ENCODE results near the gene CROCC.
"Not testable (repeated sequence)": the region's sequence is repeated elsewhere in the genome, so short reads cannot be mapped to it uniquely, and the experiment has no call there.

CROCC gene

DNA sequence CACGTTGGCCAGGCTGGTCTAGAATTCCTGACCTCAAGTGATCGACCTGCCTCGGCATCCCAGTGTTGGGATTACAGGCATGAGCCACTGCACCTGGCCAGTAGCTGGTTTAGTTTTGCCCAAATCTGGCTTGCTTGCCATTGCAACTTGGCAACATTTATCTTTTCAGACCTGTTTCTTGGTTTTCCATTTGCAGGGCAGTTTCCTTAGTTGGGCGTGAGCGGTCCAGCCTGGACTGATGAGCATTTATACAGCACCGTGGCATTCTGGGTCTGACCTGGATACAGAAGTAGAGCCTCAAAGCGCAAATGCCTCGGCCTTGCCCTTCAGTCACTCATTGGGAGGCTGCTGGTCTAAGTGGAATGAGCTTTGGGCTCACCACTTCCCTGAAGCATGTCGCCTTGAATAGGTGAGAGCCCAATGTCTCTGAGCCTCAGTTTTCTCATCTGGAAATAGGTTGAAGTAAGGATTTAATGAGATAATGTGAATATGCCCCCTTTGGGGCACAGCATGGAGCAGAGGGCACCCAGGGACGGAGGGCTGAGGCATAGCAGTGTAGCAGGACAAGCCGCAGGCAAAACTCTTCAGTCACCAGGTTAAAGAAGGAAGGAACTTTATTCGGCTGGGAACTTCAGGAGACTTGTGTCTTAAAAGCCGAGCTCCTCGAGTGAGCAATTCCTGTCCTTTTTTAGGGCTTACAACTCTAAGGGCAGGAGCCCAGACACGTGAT lies 2.6 kb upstream of the CROCC start:
- not testable (repeated sequence) for DNase-seq

DNA sequence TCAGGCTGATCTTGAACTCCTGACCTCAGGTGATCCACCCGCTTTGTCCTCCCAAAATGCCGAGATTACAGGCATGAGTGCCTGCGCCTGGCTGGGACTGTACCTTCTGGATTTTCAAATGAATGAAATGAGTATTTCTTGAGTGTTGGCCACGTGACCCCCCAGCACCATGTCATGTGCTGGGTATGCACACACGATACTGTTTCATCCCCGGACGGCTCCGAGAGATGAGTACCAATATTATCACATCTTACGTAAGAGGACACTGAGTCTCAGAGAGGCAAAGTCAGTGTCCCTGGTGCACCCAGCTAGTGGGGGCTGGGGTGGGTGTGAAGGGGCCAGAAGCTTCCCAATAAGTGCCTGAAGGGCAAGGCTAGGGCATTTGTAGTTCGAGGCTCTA lies 780 bp upstream of the CROCC start:
- DNase-seq: no peak

DNA sequence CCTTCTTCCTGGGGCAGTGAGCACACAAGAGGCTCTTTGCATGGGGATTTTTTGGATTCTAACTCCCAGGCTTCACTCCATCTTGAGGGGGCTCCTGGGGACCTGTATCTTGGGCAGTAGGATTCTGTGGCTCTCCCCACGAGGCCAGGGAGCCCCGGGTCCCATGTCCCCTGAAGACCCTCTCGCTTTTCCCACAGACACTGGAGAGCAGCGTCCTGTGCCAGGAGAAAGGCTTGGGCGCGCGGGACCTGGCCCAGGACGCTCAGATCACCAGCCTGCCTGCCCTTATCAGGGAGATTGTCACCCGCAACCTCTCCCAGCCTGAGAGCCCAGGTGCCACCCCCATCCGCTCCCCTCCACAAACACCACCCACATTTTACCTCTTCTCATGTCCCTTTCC lies 735 bp downstream of the CROCC start:
- DNase-seq: no peak

DNA sequence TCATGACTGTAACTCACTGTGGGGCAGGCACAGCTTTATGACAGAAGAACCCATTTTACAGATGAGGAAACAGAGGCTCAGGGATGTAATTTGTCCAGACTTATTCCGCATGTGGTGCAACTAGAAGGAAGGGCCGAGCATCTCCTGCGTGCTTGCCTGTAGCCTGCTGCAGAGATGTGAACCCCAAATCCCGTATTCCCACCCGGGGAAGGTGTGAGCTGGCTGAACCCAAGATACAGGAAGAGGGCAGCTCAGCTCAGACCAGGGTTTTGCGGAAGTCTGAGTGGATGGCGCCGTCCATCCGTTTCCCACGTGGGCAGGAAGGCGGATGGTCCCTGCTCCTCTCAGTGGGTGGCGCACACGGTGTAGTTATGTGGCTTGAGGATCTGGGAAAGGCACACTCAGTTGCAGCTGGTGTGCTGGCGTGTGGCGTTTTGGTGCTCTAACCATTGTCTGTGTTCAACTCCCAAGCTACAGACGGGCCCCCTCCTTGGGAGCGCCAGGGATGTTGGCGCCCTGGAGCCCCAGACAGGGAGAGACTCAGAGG lies 1.2 kb downstream of the CROCC start:
- DNase-seq: no peak

DNA sequence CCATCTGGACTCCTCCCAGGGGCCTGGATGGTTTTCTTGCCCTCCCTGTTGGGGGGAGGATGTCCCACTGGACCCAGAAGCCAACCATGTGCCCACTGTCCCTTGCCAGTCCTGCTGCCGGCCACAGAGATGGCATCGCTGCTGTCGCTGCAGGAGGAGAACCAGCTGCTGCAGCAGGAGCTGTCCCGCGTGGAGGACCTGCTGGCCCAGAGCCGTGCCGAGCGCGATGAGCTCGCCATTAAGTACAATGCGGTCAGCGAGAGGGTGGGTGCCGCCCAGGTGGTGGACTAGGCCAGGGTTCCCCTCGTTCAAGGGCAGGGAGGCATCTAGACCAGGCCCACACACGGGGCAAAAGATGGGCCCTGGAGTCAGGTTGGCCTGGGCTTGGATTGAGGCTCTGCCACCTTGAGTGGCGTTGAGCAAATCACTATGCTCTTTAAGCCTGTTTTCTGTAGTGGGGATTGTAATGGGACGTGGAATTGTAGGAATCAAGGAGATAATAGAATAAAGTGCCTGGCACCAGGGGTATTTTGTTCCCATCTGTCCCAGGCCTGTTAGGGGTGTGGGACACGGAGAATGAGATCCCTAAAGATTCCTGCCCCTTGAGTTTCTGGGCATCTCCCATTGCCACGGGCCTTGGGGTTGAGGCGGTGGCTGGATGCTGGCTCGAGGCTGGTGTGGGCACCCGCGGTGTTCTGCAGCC lies 2.6 kb downstream of the CROCC start:
- no peak for DNase-seq

DNA sequence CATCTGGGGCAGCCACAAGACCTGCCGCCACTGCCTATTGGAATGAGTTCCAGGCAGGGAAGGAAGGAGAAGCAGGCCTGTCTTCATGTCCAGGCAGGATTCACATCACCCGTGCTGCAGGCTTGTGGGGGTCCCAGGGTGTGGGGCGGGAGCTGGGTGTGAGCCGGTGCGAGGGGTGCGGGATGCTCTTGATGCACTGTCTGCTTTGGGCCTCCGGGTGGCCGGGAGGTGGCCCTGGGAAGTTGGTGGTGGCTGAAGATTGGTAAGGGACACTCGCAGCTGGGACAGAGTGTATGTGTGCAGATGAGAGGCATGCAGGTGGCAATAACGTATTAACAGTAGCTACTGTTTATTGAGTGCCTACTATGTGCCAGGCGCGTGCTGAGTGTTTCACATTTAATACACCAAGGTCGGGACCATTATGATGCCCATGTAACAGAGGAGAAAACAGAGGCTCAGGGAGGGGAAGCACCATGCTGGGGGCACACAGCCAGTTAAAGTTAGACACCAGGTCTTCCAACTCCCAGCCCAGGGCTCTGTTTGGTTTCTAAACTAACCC lies 3.3 kb downstream of the CROCC start:
- no peak for DNase-seq

DNA sequence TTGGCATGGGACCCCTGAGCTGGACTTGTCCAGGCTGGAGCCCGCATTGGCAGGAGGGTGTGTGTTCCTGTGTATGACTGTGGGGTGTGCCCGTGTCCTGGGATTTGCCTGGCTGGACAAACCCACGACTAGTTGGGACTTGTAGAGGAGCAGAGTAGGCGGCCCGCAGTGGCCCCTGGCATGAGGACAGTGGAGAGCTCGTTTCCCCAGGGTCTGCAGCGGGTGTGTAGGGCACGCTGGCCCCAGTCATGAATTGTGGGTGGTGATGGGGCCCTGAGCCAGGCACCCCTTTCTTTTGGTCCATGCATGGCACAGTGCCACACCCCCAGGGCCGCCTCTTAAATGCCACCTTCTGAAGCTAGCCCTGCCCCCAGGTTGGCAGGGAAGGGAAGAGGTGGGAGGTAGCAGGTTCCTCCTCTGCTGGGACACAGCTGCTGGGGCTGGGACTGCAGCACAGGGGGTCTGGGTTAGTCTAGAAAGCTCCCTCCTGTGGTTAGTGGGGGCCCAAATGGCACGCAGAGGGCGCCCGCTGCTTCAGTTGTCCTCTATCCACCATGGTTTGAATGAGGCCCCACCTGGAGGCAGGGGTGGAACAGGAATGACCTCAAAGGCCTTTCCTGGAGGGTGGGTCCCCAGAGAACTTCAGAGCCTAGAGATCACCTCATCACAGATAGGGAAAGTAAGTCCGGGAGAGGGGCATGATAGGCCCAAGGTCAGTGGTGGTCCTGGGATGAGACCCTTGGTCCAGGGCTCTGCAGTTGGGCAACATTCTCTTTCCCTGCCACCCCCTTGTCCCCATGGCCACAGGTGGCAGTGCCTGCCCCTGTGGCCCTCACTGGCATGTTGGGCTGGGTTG lies 4.1 kb downstream of the CROCC start:
- no peak for DNase-seq

DNA sequence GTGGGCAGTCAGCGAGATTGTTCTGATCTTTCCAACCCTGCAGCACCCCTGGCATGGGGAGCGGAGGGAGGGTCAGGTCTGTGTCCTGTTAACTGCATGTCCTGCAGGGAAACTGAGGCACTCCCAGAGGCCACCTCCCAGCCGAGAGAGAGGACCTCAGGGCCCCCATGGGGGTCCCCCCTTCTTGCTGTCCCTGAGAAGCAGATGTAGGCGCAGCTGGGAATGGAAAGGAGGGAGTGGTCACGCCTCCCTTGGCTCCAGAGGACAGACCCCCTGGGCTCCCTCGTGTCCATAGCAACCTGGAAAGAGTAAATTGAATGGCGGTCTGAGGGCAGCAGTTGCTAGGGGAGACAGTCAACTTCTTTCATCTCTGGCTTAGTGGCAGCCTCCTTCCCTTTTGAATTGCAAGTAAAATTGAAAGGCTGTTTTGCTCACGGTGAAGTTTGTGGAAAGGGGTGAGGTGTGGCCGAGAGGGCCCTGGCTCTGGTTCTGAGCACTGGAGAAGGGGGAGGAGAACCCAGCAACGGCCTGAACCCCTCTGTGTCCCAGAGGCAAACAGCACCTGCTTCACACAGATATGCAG lies 4.9 kb downstream of the CROCC start:
- DNase-seq: no peak

DNA sequence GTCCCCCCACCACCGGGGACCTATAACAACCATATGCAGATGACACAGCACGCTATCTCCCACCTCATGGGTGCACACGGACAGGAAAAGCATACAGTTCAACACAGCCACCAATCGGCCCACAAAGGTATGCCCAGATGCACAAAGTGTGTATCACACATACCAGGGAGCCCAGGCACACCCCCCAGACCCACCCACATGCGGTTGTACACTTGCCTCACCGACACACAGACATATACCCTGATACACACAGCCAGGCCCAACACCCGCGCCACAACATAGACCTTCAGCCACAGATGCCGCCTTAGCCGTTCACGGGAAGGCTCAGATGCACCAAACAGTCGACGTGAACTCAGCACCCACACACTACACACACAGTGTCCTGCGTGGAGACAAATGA lies 5.5 kb downstream of the CROCC start:
- no peak for DNase-seq

DNA sequence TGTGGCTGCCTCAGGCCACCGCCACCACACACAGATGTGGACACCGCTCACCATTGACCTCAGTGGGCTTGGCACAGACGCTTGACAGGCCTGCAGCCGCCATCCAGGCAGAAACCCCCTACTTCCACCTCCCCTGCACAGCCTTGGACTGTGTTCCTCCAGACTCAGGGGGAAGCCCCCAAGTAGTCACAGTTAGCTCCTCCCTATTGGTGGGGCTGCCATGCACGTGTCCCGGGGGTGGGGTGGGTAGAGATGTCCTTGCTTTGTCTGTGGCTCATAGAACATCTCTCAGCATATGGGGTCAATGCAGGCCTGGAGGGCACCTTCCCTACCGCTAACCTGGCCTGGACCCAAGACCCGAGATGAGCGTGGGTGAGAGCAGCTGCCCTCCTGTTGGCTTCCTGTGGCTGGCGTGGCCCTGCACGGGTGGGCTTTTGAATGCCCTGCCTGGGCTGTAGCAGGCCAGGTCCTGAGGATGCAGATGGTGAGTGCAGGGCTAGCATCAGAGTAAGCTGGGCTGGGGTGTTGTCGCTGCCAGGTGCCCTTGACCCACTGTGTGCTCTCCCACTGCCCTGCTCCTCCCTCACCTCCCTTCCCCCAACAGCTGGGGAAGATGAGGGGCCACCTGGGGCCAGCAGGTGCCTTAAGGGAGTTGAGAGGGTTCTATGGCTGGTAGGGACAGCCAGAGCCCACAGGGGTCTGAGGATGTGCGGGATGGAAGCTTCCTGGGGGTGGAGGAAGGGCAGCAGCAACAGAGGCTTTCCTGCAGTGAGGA lies 6.2 kb downstream of the CROCC start:
- no peak for DNase-seq

DNA sequence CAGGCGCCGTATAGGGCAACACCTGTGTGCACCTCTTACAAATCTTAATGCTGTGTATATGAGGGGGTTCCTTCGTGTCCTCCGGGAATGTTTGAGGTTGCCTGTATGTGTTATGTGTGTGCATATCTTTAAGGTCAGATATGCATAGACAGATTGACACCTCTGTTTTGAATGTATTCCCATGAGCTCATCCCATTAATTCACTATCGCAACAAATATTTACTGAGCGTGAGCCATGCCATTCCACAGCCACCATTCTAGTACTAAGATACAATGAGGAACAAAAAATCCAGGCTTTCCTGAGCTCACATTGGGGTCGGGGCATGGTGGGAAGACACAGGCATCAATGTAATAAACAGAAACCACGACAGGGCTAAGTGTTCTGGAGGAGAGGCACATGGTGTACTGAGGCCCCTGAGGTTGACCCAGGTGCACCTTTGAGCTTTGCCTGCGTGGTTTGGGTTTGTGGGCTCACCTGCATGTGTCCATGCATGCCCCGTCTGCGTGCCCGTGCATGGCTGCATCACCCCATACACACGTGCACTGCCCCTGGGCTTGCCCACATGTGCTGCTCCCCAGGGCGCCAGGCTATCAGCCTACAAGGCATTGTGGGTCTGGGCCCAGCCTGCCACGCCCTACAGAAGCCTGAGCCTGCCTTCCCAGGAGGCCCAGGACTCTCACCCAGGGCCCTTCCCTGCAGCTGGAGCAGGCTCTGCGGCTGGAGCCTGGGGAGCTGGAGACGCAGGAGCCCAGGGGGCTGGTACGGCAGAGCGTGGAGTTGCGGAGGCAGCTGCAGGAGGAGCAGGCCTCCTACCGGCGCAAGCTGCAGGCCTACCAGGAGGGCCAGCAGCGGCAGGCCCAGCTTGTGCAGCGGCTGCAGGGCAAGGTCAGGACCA lies 7.7 kb downstream of the CROCC start:
- DNase-seq: not testable (repeated sequence)

DNA sequence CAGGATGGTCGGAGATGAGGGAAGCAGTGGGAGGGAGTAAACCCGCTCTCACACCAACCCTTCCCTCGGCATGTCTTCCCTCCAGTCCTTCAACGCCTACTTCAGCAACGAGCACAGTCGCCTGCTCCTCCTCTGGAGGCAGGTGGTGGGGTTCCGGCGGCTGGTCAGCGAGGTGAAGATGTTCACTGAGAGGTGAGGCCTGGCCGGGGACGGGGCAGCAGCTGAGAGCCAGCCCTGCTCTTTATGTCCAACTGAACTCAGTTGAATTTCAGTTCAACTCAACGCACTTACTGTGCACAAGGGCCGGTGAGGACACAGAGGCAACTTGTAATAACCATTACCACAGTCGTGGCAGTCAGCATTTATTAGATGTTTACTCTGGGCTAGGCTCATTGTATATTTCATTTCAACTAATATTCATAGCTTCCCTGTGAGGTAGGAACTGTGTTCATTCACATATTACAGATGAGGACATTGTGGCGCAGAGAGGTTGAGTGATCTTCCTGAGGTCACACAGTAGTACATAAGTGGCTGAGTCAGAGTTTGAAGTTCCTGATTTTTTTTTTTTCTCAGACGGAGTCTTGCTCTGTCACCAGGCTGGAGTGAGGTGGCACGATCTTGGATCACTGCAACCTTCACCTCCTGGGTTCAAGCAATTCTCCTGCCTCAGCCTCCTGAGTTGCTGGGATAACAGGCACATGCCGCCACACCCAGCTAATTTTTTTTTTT lies 9.6 kb downstream of the CROCC start:
- not testable (repeated sequence) for DNase-seq

DNA sequence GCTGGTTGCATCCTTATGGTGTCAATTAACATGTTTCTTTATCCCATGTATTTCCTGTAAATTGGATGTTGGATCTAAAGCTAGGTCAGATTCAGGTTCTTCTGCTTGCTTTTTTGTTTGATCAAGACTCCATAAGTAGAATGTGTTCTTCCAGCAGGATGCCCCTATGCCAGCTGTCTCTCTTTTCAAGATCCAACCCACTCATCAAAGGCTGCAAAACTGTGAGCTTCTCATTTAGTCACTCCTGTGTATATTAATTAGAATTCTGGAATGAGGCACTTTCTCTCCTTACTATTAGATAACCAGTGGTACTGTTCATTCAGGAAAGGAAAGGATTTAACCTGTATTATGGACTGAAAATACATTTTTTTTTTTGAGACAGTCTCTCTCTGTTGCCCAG lies 12.2 kb downstream of the CROCC start:
- DNase-seq: not testable (repeated sequence)

DNA sequence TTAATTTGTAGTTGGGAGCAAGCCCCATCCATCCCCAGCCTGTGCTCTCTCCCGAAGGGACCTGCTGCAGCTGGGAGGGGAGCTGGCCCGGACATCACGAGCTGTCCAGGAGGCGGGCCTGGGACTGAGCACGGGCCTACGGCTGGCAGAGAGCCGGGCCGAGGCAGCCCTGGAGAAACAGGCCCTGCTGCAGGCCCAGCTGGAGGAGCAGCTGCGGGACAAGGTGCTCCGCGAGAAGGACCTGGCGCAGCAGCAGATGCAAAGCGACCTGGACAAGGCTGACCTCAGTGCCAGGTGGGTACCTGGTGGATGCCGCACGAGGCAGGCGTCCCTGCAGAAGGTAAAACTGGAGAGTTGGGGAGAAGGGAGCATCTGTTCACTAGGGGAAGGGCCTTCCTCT lies 14.8 kb downstream of the CROCC start:
- DNase-seq: not testable (repeated sequence)

DNA sequence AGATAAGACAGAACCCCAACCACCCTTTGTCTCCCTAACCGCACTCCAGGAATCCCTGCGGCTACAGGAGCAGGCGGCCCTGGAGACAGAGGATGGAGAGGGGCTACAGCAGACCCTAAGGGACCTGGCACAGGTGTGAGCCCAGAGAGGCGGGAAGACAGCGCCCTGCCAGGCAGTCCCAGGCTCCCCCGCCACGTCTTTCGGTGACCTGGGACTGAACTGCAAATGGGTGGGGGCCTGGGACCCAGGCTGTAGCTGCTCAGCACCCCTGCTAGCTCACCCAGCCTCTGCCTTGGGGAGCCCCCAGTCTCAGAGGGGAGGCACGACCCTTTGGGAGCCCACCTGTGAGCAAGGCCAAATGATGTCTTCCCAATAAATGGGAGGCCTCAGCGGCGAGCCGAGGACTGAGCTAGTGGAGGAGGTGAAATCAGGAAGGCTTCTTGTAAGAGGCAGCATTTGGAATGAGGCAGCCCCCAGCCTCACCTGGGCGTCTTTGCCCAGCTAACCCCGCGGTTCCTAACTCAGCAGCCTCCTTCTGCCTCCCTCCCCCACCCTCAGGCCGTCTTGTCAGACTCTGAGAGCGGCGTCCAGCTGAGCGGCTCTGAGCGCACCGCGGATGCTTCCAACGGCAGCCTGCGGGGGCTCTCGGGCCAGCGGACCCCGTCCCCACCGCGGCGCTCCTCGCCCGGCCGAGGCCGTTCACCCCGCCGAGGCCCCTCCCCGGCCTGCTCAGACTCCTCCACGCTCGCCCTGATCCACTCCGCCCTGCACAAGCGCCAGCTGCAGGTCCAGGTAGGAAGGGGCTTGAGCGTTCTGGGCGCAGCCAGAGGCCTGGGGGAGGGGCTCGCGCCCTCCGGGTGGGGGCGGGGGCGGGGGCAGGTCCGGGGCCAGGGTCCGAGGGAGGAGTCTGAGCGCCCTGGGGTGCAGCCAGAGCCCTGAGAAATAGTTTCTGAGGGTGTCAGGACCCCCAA lies 16.9 kb downstream of the CROCC start:
- no peak for DNase-seq

DNA sequence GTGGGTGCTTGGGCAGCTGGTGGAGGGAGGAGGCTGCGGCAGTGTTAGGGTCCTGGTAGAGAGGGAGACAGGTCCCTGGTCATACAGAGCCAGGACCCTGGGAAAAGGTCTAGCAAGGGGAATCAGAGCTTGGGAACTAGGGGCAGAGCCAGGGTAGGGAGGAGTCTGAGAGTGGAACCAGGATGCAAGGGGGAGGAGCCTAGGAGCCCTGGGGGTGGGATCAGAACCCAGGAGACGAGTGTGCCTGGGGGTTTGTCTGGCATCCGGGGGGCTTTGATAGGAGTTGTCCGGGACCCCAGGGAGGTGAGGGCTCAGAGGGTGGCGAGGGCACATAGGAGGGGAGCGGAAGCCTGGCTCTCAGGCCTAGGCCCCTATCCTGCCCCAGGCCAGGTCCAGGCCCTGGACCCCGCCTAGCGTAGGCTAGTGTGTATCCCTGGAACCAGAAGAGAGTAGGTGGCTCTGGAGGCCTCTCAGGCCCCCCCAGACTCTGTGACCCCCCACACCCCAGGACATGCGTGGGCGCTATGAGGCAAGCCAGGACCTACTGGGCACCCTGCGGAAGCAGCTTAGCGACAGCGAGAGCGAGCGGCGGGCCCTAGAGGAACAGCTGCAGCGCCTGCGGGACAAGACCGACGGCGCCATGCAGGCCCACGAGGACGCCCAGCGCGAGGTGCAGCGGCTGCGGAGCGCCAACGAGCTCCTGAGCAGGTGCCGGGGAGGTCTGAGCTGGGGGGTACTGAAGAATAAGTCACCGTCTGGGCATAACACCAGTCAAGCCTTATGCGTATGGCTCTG lies 17.9 kb downstream of the CROCC start:
- not testable (repeated sequence) for DNase-seq

DNA sequence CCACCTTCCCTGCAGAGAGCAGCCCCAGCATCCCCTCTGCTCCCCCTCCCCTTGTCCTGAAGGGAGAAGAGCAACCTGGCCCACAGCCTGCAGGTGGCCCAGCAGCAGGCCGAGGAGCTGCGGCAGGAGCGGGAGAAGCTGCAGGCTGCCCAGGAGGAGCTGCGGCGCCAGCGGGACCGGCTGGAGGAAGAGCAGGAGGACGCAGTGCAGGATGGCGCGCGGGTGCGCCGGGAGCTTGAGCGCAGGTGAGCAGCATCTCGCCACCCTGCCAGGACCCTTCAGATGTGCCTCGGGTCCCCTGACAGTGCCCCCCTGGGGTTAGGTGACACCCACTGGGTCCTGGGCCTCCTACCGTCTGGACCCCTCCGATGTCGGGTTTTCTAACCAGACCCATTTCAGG lies 22.3 kb downstream of the CROCC start:
- DNase-seq: no peak

DNA sequence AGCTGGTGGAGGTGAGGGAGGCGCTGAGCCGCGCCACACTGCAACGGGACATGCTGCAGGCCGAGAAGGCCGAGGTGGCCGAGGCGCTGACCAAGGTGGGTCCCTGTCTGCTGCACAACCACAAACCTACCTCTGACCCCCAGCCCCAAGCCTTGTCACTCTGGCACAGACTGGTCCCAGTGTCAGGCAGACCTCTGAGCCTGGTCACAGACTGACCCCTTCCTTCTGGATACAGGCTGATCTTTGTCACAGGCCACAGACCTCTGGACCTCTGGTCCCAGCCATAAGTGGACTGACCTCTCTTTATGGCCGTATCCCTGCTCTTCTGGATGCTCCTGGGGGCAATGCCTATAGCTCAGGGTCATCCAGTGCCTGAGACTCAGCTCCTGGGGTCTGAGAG lies 23.8 kb downstream of the CROCC start:
- DNase-seq: not testable (repeated sequence)
